GM12864 (cell line): Measurements from ENCODE around the gene PODXL.

Experiments
- DNase-seq: peaks from one replicate; pipeline ENCODE4 v3.0.0-alpha.2; 2011; ENCODE audit warnings: low read depth
- H3K4me3 ChIP-seq: 2 replicates; pipeline ENCODE4 v1.5.1; 2011; ENCODE audit warnings: mild to moderate bottlenecking, low read depth, low read length, control low read depth
- CTCF ChIP-seq: IDR thresholded peaks from 2 replicates; pipeline ENCODE4 v1.5.1; 2011; ENCODE audit warnings: low read depth, mild to moderate bottlenecking, moderate library complexity, low read length, control low read depth, inconsistent platforms; ENCODE audit errors: missing control alignments

Gene PODXL

GRCh38 chr7:131556053-131556908 lies at the start of gene PODXL:
Gene PODXL, minus strand, starts transcription at chr7:131556628. Its CDS starts 269 bp downstream, at chr7:131556359.
- TF ChIP-seq CTCF: no peak
- no peak for DNase-seq
- peak within 1 kb of the TSS; percentile 53 for H3K4me3 ChIP-seq

GRCh38 chr7:131605280-131605878 lies 49.0 kb upstream of the PODXL start:
- no peak overlapping the region for H3K4me3 ChIP-seq
- no peak for DNase-seq
- no peak for TF ChIP-seq CTCF

GRCh38 chr7:131604841-131605279 lies 48.4 kb upstream of the PODXL start:
- TF ChIP-seq CTCF: no peak
- no peak overlapping the region for H3K4me3 ChIP-seq
- DNase-seq: no peak

- TF ChIP-seq CTCF: no peak
These were observed 47.5 kb upstream of the PODXL start for GRCh38 chr7:131603932-131604331.

GRCh38 chr7:131602994-131603372 lies 46.6 kb upstream of the PODXL start:
- no peak for DNase-seq
- H3K4me3 ChIP-seq: no peak overlapping the region
- no peak for TF ChIP-seq CTCF

More at GRCh38 chr7:131603932-131604331, 47.5 kb upstream of the PODXL start:
- DNase-seq: no peak
- no peak overlapping the region for H3K4me3 ChIP-seq

GRCh38 chr7:131602304-131602993 lies 46.0 kb upstream of the PODXL start:
- no peak for DNase-seq
- no peak overlapping the region for H3K4me3 ChIP-seq
- no peak for TF ChIP-seq CTCF
